IMR-90 (cell line): ENCODE data around the gene RFX2.

Experiments
- BHLHE40 ChIP-seq: fragments of 150-350 bp; IDR thresholded peaks from 2 replicates; pipeline ENCODE4 v1.6.1; 2016; ENCODE audit warnings: mild to moderate bottlenecking, low read depth, low read length
- CEBPB ChIP-seq: IDR thresholded peaks from 2 replicates; pipeline ENCODE4 v1.6.1; 2012; ENCODE audit warnings: low read depth, low read length, improper control_type of control experiment
- CHD1 ChIP-seq: IDR thresholded peaks from 2 replicates; pipeline ENCODE4 v1.6.1; 2012; ENCODE audit warnings: low read depth, low read length, improper control_type of control experiment
- FOS ChIP-seq: fragments of 150-350 bp; IDR thresholded peaks from 2 replicates; pipeline ENCODE4 v1.6.1; 2016; ENCODE audit warnings: low read depth, low read length
- MAZ ChIP-seq: IDR thresholded peaks from 2 replicates; pipeline ENCODE4 v1.6.1; 2012; ENCODE audit warnings: low read depth, mild to moderate bottlenecking, low read length, improper control_type of control experiment, moderate library complexity, borderline replicate concordance
- MXI1 ChIP-seq: IDR thresholded peaks from 2 replicates; pipeline ENCODE4 v1.6.1; 2012; ENCODE audit warnings: low read depth, mild to moderate bottlenecking, low read length, moderate library complexity, borderline replicate concordance
- NFE2L2 ChIP-seq: fragments of 150-350 bp; IDR thresholded peaks from 2 replicates; pipeline ENCODE4 v1.6.1; 2016; ENCODE audit warnings: low read depth, mild to moderate bottlenecking, low read length
- POLR2A ChIP-seq: IDR thresholded peaks from 2 replicates; pipeline ENCODE4 v1.6.1; 2012; ENCODE audit warnings: mild to moderate bottlenecking, low read depth, low read length
- RAD21 ChIP-seq: IDR thresholded peaks from 2 replicates; pipeline ENCODE4 v1.6.1; 2012; ENCODE audit warnings: low read length, improper control_type of control experiment
- RCOR1 ChIP-seq: IDR thresholded peaks from 2 replicates; pipeline ENCODE4 v1.6.1; 2012; ENCODE audit warnings: mild to moderate bottlenecking, low read length, improper control_type of control experiment; ENCODE audit not compliant: insufficient replicate concordance
- RFX5 ChIP-seq: IDR thresholded peaks from 2 replicates; pipeline ENCODE4 v1.8.0; 2012; ENCODE audit warnings: low read depth, mild to moderate bottlenecking, low read length, moderate library complexity
- SMC3 ChIP-seq: fragments of 150-350 bp; IDR thresholded peaks from 2 replicates; pipeline ENCODE4 v1.6.1; 2016; ENCODE audit warnings: low read depth, mild to moderate bottlenecking, antibody characterized with exemption, low read length, moderate library complexity
- TF ChIP-seq, protein P1 (sequence below): conservative IDR thresholded peaks from 2 replicates; pipeline ENCODE4 v1.5.1; 2012; ENCODE audit warnings: mild to moderate bottlenecking, low read depth, low read length, improper control_type of control experiment
- TF ChIP-seq, protein P2 (sequence below): fragments of 150-350 bp; IDR thresholded peaks from 2 replicates; pipeline ENCODE4 v1.6.1; 2016; ENCODE audit warnings: low read depth, mild to moderate bottlenecking, low read length, moderate library complexity, borderline replicate concordance

DNA sequence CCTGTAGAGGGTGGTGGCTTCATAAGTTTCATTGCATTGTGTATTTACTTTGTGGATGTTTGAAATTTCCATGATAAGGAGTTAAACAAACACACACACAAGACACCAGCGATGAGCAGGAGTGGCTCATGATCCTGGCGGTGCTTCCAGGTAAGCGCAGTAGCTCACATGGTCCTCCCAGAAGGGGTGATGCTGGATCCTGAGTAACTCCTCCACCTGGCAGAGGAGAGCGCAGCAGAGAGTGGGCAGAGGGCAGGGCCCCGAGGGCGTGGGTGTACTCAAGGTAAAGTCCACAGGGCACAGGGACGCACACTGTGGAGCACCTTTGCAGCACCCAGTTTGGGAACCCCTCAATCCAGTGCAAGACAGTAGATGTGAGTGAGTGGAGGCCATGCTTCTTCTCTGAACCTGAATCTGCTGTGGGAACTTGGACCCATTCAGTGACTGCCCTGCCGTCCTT lies 54.0 kb downstream of the RFX2 start:
- TF ChIP-seq POLR2A: no peak
- no peak for TF ChIP-seq FOS
- TF ChIP-seq, protein P1, sequence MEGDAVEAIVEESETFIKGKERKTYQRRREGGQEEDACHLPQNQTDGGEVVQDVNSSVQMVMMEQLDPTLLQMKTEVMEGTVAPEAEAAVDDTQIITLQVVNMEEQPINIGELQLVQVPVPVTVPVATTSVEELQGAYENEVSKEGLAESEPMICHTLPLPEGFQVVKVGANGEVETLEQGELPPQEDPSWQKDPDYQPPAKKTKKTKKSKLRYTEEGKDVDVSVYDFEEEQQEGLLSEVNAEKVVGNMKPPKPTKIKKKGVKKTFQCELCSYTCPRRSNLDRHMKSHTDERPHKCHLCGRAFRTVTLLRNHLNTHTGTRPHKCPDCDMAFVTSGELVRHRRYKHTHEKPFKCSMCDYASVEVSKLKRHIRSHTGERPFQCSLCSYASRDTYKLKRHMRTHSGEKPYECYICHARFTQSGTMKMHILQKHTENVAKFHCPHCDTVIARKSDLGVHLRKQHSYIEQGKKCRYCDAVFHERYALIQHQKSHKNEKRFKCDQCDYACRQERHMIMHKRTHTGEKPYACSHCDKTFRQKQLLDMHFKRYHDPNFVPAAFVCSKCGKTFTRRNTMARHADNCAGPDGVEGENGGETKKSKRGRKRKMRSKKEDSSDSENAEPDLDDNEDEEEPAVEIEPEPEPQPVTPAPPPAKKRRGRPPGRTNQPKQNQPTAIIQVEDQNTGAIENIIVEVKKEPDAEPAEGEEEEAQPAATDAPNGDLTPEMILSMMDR: no peak
- no peak for TF ChIP-seq SMC3
- TF ChIP-seq CEBPB: no peak
- no peak for TF ChIP-seq RCOR1
- TF ChIP-seq NFE2L2: no peak
- no peak for TF ChIP-seq BHLHE40
- TF ChIP-seq CHD1: no peak
- TF ChIP-seq, protein P2, sequence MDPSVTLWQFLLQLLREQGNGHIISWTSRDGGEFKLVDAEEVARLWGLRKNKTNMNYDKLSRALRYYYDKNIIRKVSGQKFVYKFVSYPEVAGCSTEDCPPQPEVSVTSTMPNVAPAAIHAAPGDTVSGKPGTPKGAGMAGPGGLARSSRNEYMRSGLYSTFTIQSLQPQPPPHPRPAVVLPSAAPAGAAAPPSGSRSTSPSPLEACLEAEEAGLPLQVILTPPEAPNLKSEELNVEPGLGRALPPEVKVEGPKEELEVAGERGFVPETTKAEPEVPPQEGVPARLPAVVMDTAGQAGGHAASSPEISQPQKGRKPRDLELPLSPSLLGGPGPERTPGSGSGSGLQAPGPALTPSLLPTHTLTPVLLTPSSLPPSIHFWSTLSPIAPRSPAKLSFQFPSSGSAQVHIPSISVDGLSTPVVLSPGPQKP: no peak
- TF ChIP-seq RAD21: no peak
- no peak for TF ChIP-seq RFX5
- TF ChIP-seq MAZ: no peak
- no peak for TF ChIP-seq MXI1
